ENCODE data around the gene ZPLD1.

The ZPLD1 gene

DNA sequence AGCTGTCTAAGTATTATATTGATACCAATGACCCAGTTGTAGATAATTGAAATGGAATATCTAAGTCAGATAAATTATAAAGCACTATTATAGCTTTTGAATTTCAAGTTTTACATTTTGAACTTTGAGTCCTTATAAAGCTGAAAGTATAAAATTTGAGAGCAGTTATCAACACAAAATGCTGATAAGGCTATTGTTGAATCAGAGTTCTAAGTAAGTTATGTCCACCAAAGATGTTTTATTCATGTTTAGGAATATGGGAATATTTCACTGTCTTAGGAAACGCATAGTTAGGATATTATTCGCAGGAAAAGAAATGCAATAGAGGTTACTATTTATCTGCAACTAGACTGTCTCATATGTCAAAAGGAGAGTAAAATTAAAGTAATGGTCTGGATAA is 29.4 kb downstream of the ZPLD1 start:
- no peak for TF ChIP-seq ZFX (IDR thresholded peaks at IDR 0.05; ENCODE audit: borderline replicate concordance)
- TF ChIP-seq, protein P1, sequence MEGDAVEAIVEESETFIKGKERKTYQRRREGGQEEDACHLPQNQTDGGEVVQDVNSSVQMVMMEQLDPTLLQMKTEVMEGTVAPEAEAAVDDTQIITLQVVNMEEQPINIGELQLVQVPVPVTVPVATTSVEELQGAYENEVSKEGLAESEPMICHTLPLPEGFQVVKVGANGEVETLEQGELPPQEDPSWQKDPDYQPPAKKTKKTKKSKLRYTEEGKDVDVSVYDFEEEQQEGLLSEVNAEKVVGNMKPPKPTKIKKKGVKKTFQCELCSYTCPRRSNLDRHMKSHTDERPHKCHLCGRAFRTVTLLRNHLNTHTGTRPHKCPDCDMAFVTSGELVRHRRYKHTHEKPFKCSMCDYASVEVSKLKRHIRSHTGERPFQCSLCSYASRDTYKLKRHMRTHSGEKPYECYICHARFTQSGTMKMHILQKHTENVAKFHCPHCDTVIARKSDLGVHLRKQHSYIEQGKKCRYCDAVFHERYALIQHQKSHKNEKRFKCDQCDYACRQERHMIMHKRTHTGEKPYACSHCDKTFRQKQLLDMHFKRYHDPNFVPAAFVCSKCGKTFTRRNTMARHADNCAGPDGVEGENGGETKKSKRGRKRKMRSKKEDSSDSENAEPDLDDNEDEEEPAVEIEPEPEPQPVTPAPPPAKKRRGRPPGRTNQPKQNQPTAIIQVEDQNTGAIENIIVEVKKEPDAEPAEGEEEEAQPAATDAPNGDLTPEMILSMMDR (IDR thresholded peaks at IDR 0.05): no peak
- H3K27ac ChIP-seq: no peak overlapping the region

DNA sequence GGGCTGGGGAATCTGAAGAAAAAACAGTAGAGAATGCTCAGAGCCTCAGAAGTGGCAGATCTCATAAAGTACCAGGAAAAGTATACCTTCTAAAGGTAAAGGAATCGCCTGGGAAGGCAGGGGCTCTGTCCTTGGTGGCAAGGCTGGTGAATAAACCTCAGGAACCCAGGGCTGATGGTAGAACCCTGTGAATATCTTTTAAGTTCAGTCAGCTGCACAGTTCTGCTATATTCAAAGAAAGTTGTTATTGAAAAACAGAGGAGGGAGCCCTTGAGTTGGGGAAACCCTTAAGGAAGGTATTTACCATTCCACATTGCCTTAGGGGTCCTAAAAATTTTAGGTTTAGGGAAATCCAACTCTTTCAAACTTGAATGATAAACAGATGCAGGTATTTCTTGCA is 31.2 kb downstream of the ZPLD1 start:
- H3K27ac ChIP-seq: no peak overlapping the region
- TF ChIP-seq ZFX (IDR thresholded peaks at IDR 0.05; ENCODE audit: borderline replicate concordance): no peak
- TF ChIP-seq, protein P1 (IDR thresholded peaks at IDR 0.05): peak; percentile 35

DNA sequence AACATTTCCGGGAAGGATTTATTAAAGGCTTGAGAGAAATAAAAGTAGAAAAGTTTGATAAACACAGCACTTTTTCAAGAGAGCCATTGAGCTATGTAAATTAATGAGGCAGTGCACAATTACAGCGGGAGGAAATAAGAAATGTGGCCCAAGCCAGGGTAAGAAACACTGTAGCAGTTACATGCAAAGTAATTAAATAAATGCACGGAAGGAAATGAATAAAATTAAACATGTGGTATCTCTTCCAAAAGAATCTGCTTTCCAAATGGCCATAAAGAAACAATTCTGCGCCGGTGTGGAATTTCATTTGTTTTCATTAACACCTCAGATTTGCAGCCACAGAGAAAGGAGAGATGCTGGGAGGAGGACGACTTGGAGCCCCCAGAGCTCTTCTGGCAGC is 35.3 kb downstream of the ZPLD1 start:
- H3K27ac ChIP-seq: no peak overlapping the region
- TF ChIP-seq ZFX (IDR thresholded peaks at IDR 0.05; ENCODE audit: borderline replicate concordance): no peak
- TF ChIP-seq, protein P1 (IDR thresholded peaks at IDR 0.05): no peak

DNA sequence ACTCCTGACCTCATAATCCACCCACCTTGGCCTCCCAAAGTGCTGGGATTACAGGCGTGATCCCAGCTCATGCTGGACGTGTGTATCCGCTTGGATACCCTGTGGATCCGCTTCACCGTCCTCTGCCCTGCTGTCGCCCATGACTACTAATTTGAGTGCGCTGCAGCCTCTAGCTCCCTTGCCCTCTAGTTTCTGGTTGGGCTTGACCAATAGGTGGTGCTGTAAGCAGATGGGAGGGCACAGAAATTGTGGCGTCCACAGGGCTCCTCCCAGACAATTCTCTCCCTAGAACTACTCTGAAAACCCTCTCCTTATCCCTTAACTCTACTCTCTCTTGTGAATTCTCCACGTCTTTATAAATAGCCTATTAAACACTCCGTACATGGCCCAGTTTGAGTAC is 36.2 kb downstream of the ZPLD1 start:
- TF ChIP-seq, protein P1 (IDR thresholded peaks at IDR 0.05): peak; percentile 43
- no peak for TF ChIP-seq ZFX (IDR thresholded peaks at IDR 0.05; ENCODE audit: borderline replicate concordance)

DNA sequence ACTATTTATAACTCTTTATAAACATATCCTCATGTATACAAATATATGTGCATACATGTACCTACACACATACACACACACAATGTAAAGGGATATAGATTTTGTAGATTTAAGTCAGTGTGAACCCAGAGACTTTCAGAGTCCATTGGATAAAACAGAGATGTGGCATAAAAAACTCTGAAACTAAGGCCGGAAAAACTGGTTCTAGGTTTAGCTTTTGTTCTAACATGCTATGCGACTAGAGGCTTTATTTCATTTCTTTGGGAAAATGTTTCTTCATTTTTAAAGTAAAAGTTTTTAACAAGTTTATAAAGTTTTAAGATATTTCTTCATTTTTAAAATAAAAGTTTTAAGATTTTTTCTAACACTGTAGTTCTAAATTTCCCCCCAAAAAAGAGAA is 36.7 kb downstream of the ZPLD1 start:
- no peak for TF ChIP-seq ZFX (IDR thresholded peaks at IDR 0.05; ENCODE audit: borderline replicate concordance)
- TF ChIP-seq, protein P1 (IDR thresholded peaks at IDR 0.05): no peak
- no peak overlapping the region for H3K27ac ChIP-seq

More for the DNA sequence above, 36.2 kb downstream of the ZPLD1 start:
- no peak overlapping the region for H3K27ac ChIP-seq

DNA sequence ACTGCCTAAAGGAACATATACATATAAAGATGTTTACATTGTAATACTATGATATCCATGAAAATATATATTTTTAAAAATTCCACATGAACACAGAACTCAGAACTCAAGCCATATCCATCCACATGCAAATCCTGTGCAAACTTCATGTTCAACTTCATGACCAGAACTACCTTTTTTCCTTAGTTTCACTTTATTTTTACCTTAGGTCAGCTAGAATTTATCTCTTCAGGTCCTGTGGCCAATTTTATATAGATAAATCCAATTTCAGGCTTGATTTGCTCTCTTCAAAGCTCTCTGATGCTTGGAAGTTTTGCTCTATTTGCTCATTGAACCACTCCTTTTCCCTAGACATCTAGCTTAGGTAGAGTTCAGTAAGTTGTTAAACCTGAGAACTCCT is 38.8 kb downstream of the ZPLD1 start:
- peak overlapping the region; percentile 85 for H3K27ac ChIP-seq
- TF ChIP-seq, protein P1 (IDR thresholded peaks at IDR 0.05): no peak
- no peak for TF ChIP-seq ZFX (IDR thresholded peaks at IDR 0.05; ENCODE audit: borderline replicate concordance)

DNA sequence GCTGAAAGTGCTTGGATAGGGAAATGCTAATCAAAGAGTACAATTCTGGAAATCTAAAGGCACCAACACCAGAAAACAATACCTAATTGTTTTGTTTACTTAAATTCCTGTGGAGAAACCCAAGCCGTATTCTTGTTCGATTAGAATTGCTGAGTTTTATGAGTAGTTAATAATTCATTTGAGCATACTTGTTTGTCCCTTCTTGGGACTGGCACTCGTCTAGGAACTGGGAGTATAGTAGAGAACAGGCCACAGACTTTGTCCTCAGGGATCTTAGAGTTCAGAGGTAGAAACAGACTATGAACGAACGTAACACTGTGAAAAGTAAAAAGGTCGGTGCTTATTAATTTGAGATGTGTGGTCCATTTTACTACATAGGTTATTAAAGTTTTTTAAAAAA is 39.4 kb downstream of the ZPLD1 start:
- TF ChIP-seq, protein P1 (IDR thresholded peaks at IDR 0.05): no peak
- TF ChIP-seq ZFX (IDR thresholded peaks at IDR 0.05; ENCODE audit: borderline replicate concordance): no peak
- H3K27ac ChIP-seq: peak overlapping the region; percentile 85
